Brain pericyte (primary cell): ENCODE measurements around the gene SSUH2.

Experiments used
- DNase-seq: peaks from one replicate; pipeline ENCODE4 v3.0.0-alpha.2; 2012; ENCODE audit warnings: low read depth, low spot score

SSUH2 gene

DNA sequence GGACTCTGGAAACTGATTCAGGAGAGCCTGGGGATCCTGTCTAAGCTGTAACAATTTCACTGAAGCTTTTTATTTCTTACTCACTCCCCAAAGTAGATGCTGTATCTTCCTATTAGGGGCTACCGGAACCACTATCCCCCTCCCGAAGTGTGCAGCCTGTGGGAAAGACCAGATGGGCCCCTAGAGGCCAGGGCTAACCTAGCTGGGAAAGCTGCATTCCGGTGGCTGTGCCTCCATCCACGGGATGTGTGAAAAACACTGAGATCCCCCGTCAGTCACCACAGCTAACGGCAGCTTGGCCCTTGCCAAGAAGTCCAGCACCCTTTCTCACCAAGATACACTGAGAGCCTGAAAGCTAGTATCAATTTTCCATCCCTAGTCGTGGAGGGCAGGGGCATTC, 3.1 kb downstream of the SSUH2 start:
- no peak for DNase-seq

DNA sequence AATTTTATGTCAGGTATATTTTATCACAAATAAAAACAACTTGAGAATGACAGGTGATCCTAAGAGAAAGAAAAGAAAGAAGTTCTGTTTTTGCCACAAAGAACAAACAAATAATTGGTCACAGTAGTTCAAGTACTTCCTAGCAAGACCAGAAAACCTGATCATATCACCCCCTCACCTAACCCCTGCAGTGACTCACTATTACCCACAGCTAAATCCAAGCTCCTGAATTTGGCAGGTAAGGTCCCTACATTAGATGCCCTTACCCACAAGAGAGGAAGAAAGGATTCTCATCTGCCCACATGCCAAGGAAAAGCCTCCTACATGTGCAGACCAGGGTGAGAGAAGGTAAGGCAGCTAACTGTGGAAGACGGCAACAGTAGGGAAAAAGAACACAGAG, 4.4 kb downstream of the SSUH2 start:
- no peak for DNase-seq

DNA sequence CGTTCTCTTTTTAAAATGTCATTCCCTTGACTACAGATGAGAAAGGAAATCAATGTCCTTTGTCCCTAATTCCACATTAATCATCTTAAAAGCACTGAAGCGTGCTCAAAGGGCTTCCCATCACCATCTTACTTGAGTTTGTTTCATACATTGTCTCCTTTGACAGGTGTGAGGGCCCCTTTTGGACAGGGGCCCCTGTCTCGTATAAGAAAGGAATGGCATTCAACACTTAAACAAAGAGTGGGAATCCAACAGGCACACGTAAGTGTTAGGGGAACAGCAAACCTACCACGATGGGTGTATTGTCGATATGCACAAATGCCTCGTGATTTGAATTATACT, 5.0 kb downstream of the SSUH2 start:
- no peak for DNase-seq

DNA sequence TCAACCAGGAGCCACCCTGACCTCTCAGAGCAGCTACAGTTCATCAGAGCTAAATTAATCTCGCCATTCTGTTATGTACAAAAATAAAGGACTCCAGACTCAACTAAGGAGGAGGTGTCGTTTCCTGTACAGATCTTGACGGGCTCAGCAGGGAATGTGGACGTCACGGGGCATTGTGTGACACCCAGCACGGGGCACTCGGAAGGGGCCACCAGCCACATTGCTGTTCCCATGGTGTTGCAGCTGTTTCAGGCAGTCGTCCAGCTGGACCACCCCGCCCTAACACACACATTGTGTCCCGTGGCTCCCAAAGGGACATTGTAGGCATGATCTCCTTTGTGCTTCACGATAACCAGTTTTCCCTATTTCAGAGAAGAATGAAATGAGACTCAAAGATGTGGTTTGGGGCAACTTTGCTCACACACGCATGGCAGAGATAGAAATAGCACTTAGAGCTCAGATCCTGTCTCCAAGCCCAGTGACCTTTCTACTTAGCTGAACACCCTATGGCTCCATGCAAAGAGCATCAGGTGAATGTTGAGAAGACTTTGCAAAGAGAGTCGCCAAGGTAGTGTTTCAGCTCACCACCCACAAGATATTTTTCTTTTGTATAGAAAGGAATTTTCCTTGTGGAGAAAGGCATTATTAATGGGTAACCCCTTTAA, 5.5 kb downstream of the SSUH2 start:
- no peak for DNase-seq

DNA sequence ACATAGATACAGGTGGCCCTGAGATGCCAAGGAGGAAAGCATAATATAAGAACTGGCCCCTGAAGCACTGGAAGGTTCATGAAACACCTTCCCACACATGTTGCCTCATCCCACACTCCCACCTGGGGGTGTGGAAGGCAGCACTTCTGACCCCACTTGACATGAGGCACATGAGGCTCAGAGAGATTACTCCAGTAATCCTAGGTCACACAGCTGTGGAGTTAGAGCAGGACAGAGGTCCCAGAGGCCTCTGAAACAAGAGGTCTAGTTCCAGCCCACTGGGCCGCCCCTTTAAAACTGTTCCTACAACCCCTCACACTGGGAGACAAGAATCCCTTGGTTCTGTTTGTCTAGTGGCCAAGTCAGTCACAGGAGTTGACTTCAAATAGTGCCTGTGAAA, 7.2 kb downstream of the SSUH2 start:
- DNase-seq: no peak

DNA sequence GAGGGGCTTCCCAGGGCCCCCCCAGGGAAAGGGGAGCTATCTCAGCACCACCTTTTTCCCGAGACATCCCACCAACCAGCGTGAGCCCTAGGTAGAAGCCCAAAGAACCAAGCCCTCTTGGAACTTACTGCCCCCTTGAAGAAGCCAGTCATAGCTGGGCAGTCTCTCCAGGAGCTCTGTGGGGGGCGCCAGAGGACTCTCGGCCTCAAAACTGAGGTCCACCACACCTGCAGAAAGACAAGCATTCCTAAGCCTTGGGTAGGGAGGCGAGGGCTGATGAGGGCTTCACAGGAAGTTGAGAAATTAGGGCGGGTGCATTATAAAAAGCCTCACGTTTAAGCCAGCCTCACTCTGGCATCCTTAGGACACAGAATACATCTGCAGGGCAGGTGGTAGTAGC, 9.0 kb downstream of the SSUH2 start:
- no peak for DNase-seq

DNA sequence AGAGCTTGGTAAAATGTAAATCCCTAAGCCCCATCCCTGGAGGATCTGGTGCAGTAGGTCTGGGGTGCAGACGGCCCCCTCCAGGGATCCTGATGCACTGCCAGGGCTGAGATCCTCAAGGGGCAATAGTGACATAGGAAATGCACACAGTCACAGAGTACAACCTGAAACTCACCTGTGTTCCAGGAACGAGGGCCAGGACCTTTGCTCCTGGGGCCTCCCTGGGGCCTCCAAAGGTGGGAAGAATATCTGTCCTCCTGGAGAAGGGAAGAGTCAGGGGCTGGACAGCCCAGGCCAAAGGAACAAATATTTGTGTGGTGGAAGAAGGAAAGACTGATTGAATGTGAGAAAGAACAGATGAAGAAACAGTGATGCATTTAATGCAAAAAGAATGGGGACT, 9.5 kb downstream of the SSUH2 start:
- no peak for DNase-seq

DNA sequence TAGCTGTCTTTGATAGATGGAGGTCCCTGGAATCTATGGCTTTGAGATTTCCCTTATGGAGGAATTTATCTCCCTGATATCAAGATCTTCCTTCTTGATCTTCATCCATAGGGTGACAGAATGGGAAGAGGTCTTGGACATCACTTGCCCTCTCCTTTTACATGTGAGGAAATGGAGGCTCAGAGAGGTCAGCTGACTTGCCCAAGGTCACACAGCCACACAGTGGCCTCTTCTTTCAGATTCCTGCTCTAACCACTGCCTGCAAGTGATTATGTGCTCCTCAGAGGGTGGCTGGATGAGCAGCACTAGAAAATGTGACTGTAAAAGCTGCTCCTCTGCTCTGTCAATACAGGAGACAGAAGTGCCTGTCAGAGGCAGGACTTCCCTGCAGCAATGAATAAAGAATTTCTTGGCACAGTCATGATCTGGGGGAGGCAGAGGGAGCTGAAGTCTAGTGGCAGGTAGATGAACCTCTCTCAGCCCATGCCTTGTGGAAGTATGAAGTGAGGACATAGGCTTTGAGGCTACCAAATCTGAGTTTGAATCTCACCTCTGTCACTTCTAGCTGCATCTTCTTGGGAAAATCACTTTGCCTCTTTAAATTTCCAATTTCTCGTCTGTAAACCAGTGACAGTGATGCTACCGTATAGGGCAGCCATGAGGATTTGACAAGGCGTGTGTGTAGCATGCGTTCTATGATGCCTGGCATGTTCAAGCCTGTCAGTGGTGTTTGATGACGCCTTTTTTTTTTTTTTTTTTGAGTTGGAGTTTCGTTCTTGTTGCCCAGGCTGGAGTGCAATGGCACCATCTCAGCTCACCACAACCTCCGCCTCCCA, 12.0 kb downstream of the SSUH2 start:
- no peak for DNase-seq

DNA sequence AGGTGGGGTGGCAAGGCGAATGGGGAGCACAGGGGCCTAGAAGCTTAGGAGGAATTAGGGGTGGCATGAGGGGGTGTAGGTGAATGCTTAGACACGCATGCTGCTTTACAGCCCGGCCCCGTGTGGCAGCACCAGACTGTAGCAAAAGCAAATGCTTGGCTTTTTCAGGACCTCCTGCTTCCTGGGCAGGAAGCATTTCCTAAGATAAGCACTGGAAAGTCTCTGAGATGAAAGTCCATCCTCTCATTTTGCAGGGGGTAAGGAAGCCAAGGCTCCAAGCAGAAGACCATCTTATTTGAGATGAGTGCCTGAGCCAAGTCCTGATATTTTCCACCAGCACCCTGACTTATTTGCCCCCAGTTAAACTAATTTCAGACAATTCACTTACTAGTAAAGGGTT, 12.9 kb downstream of the SSUH2 start:
- no peak for DNase-seq

DNA sequence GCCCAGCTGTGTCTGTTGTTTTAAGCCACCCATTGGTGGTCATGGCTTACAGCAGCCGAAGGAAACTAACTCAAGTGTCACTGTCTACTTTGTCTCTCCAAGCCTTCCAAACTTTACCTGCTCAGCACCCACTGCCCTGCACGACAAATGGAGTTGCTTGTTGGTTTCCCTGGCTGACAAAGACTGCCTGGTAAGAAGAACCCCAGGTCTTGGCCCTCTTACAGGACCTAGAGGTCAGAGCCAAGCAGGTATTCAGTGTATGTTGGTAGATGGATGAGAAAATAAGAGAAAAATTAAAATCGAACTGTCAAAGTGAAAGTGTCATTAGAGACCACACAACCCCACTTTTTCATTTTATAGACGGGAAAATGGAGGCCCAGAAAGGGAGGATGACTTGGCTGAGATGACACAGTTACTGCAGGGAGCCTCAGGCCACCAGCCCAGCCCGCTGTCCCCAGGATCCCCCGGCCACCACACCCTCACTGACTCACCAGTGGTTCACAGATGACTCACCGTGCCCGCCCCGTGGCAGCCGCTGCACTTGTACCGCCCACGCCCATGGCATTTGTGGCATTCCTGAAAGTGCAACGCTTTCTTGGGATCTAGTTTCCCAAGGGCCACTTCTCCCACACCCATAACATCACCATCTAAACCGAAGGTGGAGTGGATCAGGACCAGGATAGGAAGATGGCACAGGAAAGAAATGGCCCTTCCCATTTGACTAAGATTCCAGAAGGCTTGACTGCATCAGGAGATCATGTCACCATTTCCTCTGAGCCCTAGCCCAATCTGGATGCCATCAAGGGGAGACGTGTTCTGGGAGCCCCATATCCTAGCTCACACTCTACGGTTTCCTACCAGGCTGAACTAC, 15.2 kb downstream of the SSUH2 start:
- no peak for DNase-seq

DNA sequence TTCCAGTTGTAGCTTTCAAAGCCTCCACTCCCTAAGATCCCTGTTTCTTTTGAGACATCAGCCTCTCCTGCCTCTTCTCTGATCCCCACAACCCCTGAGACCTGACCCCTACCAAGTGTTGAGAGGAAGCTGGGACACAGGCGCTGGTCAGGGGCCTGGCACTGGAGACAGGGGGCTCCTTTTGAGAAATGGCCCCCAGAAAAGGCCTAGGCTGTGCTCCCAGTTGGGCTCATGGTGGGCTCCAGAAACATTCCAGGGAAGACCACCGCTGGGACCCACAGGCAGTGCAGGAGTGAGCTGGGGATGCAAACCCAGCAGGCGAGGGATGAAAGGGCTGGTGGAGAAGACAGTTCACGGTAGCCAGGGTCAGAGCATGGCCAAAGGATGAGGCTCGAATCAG, 16.6 kb downstream of the SSUH2 start:
- DNase-seq: no peak

DNA sequence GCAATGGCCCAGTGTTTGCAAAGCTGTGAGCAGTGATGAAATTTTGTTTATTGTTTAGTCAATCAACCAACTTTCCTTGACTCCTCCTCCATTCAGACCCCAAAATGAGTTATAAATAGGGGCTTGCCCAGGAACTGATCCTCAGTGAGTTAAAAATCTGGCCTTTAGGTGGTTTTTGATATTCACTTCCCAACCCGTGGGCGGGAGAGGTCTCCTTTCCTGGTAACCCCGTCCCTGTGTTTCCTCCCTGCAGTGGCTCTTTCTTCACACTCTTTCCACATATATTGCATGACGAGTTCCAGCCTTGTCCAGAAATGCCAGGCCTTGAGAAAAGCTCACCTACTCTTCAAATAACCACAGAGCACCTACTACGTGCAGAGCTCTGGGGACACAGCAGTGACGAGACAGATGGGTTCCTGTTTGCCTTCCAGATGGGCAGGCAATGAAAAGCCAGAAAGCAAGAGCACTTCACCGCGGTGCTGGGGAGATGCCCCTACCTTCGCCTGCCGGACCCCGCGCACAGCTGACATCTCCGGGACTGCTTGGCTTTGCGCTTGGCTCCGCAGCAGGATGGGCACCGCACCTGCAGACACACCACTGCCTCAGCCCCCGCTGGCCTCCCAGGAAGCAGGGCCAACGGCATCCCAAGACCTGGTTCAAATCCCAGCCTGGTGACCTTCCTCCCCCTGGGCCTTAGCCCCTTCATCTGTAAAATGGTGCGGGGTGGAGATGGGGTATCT, 17.2 kb downstream of the SSUH2 start:
- no peak for DNase-seq

DNA sequence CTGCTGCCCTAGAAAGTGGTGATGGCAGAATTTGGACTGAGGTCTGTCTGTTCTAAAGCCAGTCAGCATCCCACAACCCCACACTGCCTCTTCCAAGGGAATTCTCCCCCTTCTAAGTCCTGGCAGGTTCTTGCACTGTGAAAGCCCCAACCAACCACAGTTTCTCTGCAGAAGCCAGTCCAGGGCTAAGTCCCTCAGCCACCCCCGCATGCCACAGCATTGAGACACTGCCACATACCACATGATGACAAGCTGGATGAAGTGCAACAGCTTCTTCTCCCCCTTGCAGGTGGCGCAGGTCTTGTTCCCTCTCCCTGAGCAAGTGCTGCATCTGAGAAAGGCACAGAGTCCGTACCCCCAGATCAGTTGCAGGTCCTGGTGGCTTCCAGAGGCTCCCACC, 18.6 kb downstream of the SSUH2 start:
- DNase-seq: no peak

DNA sequence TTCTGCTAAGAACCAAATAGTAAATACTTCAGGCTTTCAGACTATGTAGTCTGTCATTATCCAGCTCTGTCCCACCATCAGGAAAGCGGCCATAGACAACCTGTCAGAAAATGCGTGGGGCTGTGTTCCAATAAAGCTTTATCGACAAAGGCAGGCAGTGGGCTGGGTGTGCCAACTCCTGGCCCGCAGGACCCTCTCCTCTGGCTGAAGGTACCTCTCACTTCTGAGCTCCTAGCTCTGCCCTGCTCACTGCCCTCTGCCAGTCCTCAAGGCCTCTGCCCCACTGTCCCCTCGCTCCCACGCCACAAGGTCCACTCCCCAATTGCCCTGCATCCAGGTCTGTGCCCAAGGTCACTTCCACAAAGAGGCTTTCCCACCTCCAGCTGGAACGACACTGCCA, 20.0 kb downstream of the SSUH2 start:
- no peak for DNase-seq

DNA sequence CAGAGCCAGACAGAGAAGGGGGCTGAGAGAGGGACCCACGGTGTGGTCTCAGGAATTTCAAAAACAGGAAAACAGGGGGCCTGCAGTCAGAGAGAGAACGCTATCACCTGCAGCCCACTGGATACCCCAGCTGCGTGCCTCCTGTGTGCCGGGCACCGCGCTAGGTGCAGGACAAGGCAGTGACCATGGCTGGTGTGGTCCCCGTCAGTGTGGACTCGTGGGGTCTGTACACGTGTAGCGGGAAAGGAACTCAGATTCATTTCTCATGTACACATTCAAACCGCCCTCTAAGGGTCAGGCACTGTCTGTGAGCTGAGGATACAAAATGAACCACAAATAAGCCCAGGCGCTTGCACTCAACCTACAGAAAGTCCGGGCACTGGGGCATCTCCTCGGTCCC, 20.9 kb downstream of the SSUH2 start:
- no peak for DNase-seq

DNA sequence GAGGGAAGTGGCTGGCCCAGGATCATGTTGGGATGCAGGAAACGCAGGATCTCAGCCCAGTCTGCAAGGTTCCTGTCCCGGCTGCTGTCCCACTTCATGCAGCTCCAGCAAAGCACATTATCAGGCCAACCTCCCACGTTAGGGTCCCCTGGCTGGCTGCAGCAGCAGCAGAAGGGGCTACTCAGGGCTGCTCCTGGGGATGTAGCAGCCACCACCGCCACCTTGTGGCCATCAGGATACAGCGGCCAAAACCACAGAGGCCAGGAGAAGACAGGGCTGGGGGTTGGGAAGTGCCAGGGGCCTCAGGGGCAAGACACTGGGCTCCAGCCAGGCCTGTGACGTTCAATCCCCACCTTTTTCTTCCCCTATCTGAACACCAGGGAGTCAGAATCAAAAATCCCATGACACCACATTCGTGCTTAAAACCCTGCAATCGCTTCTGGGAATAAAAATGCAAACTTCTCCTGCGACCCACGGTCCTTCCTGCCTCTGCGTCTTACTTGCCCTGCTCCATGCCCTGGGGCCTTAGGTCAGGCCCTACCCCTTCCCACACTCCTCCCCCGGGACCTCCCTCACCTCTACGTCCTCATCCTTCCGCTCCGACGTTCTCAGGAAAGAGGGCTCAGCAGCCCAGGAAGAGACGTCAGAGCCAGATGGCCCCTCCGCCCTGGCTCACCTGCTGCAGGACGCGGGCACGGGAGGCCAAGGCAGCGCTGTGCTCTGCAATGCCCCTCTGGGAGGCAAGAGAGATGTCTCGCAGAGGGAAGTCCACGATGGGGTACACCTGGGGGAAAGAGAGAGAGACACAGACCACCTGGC, 21.5 kb downstream of the SSUH2 start:
- DNase-seq: no peak

DNA sequence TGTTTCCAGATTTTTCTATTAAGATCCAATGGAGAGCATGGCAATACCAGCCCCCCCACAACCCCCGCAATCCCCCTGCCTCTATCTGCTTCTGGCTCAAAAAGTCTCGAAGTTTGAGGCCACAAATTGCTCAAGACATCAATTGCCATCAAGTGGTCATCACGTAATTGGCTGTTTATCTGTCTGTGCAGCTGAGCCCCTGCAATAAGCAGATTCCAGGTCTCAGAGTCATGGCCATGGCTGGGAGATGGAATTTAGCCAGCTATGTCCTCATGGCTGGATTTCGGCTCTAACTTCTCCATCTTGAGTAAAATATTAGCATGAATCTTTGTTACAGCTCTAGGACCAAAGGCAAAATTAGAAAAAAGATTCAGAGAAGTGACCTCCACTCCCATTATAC, 22.7 kb downstream of the SSUH2 start:
- no peak for DNase-seq

DNA sequence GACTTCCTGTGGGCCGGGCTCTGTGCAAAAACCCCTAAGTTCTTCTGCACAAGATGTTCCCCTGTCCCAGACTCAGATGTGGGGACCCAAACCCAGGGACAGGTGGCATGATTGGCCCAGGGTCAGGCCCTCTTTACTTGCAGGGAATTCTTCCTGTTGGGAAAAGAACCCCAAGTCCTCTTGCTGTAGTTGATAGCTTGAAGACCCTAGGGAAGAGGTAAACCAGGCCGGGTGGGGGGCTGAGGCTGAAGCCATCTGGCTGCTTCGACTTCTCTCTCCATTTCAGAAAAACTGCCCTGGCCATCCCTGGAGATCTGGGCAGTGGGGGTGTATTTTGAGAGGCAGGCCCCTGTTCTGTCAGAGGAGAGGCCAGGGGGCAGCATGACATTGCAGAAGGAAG, 23.5 kb downstream of the SSUH2 start:
- no peak for DNase-seq

DNA sequence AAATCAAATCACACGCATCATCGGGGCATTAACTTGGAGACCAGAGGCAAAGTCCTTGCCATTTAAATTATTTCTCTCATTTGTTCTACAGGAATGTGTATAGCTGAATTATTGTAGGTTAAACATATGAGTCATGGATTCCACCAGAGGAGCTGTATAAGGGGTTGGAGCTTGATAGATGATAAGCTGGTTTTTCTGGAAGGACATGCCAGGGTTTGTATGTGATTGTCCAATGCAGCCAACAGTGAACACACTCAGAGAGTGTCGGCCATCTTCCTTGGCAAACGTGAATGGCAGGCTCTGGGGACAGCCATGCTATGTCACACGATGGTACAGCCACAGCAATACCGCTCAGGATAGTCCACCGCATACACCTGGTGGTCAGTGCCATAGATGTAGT, 25.1 kb downstream of the SSUH2 start:
- no peak for DNase-seq

DNA sequence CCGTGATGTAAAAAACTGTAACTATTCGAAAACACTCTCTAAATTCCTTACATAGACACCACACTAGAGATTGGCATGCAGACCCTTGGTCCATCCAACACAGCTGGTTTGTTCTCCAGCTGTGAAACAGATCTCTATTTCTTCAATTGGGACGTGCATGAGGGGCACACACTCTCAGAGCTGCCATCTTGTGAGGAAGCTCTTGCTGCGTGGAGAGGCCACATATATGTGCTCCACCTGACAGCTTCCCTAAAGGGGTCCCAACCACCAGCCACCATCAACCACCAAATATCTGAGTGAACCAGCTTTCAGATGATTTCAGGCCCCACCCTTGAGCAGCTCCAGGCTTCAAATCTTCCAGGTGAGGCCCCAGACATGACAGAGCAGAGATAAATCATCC, 25.6 kb downstream of the SSUH2 start:
- DNase-seq: no peak

DNA sequence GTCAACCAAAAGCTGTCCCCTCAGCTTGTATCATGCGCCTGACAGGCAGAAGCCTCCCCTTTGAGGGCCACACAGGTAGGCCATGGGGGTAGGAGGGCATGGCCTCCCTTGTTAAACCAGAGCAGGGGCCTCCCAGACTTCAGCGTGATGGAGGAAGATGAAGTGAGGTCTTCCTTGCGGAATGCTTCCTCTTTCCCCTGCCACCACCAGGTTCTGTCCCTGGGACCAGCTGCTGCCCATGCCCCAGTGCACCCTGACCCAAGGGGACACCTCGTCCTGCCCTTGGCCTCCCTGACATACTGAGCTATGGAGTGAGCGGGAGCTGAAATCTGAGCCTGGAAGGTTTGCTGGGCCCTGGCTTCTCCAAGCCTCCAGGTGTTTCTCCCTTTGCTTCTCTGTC, 26.7 kb downstream of the SSUH2 start:
- no peak for DNase-seq
